GM21717 (cell line): ENCODE results near the gene PSMB7.

Experiments used
- ATAC-seq: cut with Tn5 transposase; IDR thresholded peaks from one replicate; pipeline ENCODE4 v1.9.1; 2021; ENCODE audit warnings: mild to moderate bottlenecking, moderate library complexity; ENCODE audit not compliant: unreplicated experiment

PSMB7 gene

GRCh38 chr9:124329206-124329792, 85.9 kb downstream of the PSMB7 start:
- ATAC-seq: no peak

- ATAC-seq: no peak
Observed at GRCh38 chr9:124328285-124328684, 87.0 kb downstream of the PSMB7 start.

DNA sequence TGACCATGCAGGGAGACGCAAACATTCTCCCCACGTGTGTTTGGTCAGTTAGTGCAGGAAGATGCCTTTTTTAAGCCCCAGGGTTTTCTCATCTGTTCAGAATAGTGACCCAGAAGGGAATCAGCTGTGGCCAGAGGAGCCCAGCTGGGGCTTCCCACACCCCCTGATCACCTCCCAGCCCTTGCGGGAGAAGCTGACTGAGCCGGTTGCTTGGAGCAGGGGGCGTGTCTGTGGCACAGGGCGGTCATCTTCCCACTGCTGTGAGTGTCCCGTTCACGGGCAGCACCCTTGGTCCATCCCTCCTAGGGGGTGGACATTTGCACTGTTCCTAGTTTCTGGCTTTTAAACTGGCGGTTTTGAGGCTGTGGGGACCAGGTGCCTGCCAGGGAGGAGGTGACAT, 87.8 kb downstream of the PSMB7 start:
- no peak for ATAC-seq

GRCh38 chr9:124326378-124326777, 88.9 kb downstream of the PSMB7 start:
- ATAC-seq: no peak

DNA sequence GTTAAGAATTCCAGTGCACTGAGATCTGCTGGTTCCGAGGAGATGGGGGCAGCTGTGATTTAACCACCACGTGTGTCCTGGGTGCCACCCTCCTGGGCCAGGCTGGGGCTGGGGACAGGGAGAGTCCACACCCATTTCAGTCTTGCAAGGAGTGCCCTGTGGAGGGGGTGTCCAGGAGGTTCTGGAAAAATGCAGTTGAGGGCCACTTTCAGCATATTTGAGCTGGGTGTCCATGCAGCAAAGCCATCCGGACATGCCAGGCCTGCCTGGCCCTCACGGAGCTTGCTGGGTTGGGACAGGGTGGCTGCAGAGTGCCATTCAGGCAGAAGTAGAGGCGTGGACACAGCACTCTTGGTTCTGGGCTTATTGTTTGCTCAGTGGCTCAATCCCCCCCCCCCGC, 89.4 kb downstream of the PSMB7 start:
- ATAC-seq: no peak

- no peak for ATAC-seq
Observed at GRCh38 chr9:124323904-124324303, 91.3 kb downstream of the PSMB7 start.

GRCh38 chr9:124322618-124323432, 92.4 kb downstream of the PSMB7 start:
- no peak for ATAC-seq

GRCh38 chr9:124321935-124322334, 93.3 kb downstream of the PSMB7 start:
- no peak for ATAC-seq

DNA sequence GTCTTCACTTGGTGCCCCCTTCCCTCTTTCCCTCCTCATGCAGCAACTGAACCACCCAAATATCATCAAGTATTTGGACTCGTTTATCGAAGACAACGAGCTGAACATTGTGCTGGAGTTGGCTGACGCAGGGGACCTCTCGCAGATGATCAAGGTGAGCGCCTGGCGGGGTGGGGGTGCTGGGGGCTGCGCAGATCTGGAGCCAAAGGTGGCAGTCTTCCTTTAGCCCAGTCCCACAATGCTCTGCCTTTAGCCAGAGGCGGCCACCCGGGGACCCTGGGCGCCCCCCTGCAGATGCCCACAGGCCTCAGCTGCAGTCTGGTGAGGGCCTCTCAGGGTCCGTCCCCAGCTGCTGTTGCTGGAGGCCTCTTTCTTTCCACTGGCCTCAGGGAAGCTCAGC, 93.8 kb downstream of the PSMB7 start:
- ATAC-seq: no peak

DNA sequence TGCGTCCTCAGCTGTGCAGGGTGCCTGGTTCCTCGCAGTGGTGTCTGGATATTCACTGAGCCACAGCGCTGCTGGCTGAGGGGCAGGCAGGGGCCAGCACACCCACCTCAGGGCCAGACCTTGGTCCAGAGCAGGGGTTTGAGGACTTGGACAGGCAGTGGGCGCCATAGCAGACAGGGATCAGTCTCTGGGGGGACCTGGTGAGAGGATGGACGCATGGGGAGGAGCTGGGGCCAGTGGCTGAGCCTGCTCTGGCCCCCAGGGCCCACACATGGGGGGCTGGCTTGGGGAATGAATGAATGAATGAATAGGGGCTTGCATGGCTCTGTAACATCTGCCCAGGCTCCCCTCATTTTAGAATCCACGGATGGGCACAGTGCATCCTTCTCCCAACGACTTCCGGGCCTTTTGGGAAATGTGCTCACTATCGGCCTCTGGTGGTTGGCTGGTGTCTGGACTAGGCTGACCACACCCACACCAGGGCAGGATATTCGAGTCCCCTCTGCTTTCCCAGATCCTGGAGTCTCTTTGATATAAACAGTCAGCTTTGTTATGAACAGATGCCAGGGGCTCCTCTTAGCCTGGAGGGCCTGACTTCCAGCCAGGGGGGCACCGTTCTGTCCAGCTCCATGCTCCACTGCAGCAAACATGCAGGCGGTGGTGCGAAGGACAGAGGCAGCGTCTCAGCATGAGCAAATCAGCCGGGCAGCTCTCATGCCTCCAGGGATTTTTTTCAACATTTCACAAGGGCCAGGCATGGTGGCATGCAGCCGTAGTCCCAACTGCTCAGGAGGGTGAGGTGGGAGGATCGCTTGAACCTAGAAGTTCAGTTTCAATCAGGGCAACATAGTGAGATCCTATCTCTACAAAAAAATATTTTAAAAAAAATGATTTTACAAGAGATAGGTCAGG, 94.9 kb downstream of the PSMB7 start:
- no peak for ATAC-seq

- no peak for ATAC-seq
Observed at GRCh38 chr9:124315882-124316281, 99.4 kb downstream of the PSMB7 start.

DNA sequence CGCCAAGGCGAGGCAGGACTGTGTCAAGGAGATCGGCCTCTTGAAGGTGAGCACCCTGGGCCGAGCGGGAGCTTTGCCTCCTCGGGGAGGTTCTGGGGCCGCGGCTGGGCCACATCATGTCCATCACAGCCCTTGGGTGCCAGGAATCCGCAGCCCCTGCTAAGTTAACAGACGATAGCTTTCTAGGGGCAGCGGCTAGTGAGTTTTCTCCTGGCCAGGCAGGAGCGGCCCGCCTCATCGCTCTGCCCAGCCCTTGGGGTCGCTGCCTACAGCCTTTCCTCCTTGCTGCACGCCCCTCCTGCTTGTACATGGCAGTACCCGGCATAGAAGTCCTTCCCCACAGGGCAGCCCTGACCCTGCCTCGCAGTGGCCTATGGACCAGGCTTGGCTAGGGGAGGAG, 101.3 kb downstream of the PSMB7 start:
- no peak for ATAC-seq

- no peak for ATAC-seq
Observed at GRCh38 chr9:124312290-124313265, 102.7 kb downstream of the PSMB7 start.

GRCh38 chr9:124311283-124311682, 104.0 kb downstream of the PSMB7 start:
- no peak for ATAC-seq

DNA sequence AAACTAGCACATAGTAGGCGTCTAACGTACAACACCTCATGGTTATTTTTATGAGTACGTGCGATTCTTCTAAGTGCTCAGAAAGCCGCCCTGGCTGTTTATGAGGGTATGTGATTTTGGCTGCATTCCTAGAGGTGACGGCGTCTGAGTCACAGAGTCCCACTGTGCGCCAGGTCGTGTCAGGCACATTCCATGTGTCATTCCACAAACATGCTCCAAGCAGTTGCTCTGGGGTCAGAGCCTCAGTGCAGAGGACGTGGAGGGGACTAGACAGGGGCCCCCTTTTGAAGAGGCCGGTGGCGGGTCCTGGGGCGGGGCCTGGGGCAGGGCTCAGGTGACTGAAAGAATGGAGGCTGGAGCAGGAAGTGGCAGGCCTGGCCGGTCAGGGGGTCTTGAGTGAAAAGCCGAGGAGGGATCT, 105.6 kb downstream of the PSMB7 start:
- no peak for ATAC-seq

- ATAC-seq: no peak
Observed at GRCh38 chr9:124308606-124309491, 106.4 kb downstream of the PSMB7 start.

DNA sequence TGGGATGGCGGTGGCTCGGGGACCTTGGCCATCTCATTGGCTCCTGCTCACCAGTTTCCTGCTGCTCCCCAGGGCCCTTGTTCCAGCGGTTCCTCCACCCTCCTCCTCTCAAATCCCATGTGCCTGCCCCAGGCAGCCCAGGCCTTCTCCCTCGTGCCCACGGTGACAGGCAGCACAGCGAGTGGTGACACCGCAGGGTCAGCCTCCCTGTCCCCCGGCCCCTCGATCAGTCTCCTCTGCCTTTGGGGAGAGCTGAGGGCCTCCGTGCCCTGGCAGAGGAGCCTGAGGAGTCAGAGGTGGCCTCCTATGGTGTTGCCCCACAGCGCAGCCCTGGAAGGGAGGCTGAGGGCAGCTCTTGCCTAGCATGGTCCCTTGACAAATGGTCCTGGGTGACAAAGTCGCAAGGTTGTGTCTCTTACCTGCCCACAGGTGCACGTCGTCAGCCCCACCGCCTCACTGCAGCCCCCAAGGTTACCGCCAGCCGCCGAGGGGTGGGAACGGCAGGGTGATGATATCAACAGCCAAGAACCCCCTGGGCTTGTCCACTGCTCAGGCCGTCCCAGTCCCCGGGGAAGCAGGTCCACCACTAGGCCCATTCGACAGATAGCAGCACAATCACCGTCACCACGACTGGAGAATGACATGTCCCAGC, 107.7 kb downstream of the PSMB7 start:
- no peak for ATAC-seq

DNA sequence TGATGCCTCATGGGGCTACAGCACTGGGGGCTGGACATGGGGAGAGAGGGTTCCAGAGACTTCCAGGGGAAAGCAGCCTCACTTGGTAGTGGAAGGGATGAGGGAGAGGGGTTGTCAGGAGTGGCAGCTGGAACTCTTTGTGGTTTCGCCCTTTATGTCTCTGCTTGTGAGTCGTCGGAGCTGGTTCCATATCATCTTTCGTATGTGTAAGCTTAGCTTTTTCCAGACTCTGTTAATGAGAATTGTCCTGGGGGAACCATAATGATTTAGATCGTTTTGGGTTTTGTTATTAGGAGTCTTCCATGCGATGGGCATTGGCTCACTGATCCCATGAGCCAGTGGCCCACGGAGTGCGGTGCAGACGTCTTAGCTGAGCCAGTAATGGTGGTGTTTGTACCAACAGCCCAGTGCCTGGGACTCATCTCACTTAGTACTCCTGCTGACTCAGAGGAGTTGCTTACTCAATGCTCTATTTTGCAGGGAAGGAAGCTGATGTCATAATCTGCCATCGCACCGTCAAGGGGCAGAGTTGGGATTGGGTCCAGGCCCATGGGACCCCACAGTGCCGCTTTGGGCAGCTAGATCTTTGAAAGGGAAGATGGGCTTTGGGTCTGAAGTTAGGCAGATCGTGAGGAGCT, 109.0 kb downstream of the PSMB7 start:
- no peak for ATAC-seq
